ENCODE measurements around the gene FUNDC2. TPM values are rescaled to one million over a fixed set of nuclear protein-coding genes. Genes with fewer than 3 reads are reported as not detected.

Gene FUNDC2
- total and polyA plus RNA-seq, 3 experiments from 2014 or later: 96.4 to 178 (median 104) TPM

- Mint-ChIP-seq H3K9me3 (no peaks in the 10 kb centered on the region), H3K36me3 (peaks cover 0 to 30% (median 3%) of the 10 kb centered on the region in 3 donors), H3K27ac (no peak overlapping the region), H3K4me1 (peaks cover 9 to 16% (median 16%) of the 10 kb centered on the region in 3 donors), H3K4me3 (no peak overlapping the region), H3K27me3 (no peaks in the 10 kb centered on the region)
- Histone ChIP-seq H3K27me3 (ENCODE audit: insufficient read depth, low read length, poor library complexity, severe bottlenecking) (no peaks in the 10 kb centered on the region), H3K36me3 (ENCODE audit: insufficient read depth, low read length) (no peaks in the 10 kb centered on the region), H3K9me3 (ENCODE audit: low read length) (no peaks in the 10 kb centered on the region), H3K27ac (ENCODE audit: low read depth, low read length) (no peak overlapping the region), H3K4me3 (ENCODE audit: low read length) (no peak overlapping the region), H3K4me1 (ENCODE audit: insufficient read depth, low read length) (peaks cover 5% of the 10 kb centered on the region)
- ChIA-PET POLR2A (no interaction called here), CTCF (interaction anchor here (1.3 kb wide), 1 partner anchor 13 kb away, joined by 4 read pairs; no protein-coding TSS in a partner anchor)
- no peak for DNase-seq
Observed at GRCh38 chrX:155061760-155062159, 35.1 kb downstream of the FUNDC2 start.

- Histone ChIP-seq H3K4me1 (ENCODE audit: insufficient read depth, low read length) (peaks cover 11% of the 10 kb centered on the region), H3K27me3 (ENCODE audit: insufficient read depth, low read length, poor library complexity, severe bottlenecking) (no peaks in the 10 kb centered on the region), H3K27ac (ENCODE audit: low read depth, low read length) (no peak overlapping the region), H3K9me3 (ENCODE audit: low read length) (no peaks in the 10 kb centered on the region), H3K4me3 (ENCODE audit: low read length) (no peak overlapping the region), H3K36me3 (ENCODE audit: insufficient read depth, low read length) (no peaks in the 10 kb centered on the region)
- Mint-ChIP-seq H3K9me3 (no peaks in the 10 kb centered on the region), H3K27ac (peak overlapping the region in 1 of 8 donors; percentile 59), H3K4me3 (no peak overlapping the region), H3K4me1 (peaks cover 12 to 35% (median 27%) of the 10 kb centered on the region in 3 donors), H3K36me3 (peaks cover 0 to 27% (median 3%) of the 10 kb centered on the region in 3 donors), H3K27me3 (no peaks in the 10 kb centered on the region)
- no peak for DNase-seq
- POLR2A ChIA-PET: no interaction called here
- CTCF ChIA-PET: no interaction called here
Observed at GRCh38 chrX:155065035-155065734, 38.5 kb downstream of the FUNDC2 start.

DNA sequence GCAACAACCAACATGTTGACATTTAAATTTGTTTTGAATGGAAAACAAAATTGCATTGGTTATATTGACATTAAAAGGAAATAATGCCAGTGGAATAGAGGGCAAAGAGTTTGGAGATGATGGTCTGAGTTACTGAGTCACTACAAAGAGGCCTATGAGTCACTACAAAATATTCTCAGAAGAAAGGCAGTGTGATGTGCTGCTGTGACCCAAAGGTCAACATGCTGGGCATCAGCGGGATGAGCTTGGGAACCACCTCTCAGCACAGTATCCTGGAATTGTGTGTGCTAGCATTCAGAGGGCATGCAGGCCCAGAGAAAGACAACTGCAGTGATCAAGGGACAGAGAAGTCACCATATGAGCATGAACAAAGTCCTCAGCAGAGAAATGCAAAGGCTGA, 41.5 kb downstream of the FUNDC2 start:
- H3K27me3 Mint-ChIP-seq: peaks cover 0 to 2% of the 10 kb centered on the region in 2 donors
- peak overlapping the region in 4 of 8 donors; percentile 18 to 47 (median 44) for H3K27ac Mint-ChIP-seq
- Histone ChIP-seq H3K27me3 (ENCODE audit: insufficient read depth, low read length, poor library complexity, severe bottlenecking) (no peaks in the 10 kb centered on the region), H3K27ac (ENCODE audit: low read depth, low read length) (no peak overlapping the region), H3K36me3 (ENCODE audit: insufficient read depth, low read length) (no peaks in the 10 kb centered on the region), H3K4me1 (ENCODE audit: insufficient read depth, low read length) (peaks cover 21% of the 10 kb centered on the region), H3K9me3 (ENCODE audit: low read length) (no peaks in the 10 kb centered on the region), H3K4me3 (ENCODE audit: low read length) (no peak overlapping the region)
- peak overlapping the region in 1 of 7 donors; percentile 60 for H3K4me3 Mint-ChIP-seq
- ChIA-PET CTCF (no interaction called here), POLR2A (no interaction called here)
- no peaks in the 10 kb centered on the region for H3K9me3 Mint-ChIP-seq
- peaks cover 0 to 26% (median 0%) of the 10 kb centered on the region in 3 donors for H3K36me3 Mint-ChIP-seq
- no peak for DNase-seq
- peaks cover 24 to 50% (median 40%) of the 10 kb centered on the region in 3 donors for H3K4me1 Mint-ChIP-seq

- no peaks in the 10 kb centered on the region for H3K36me3 ChIP-seq (ENCODE audit: insufficient read depth, low read length)
- H3K4me1 ChIP-seq (ENCODE audit: insufficient read depth, low read length): peaks cover 21% of the 10 kb centered on the region
- ChIA-PET POLR2A (interaction anchor here (1.4 kb wide), 1 partner anchor 43 kb away, joined by 10 read pairs; the partner anchor contains the start of gene FUNDC2), CTCF (no interaction called here)
- peaks cover 0 to 34% (median 2%) of the 10 kb centered on the region in 3 donors for H3K36me3 Mint-ChIP-seq
- peaks cover 34 to 62% (median 53%) of the 10 kb centered on the region in 3 donors for H3K4me1 Mint-ChIP-seq
- H3K9me3 Mint-ChIP-seq: no peaks in the 10 kb centered on the region
- H3K4me3 Mint-ChIP-seq: peak overlapping the region; percentile 75 to 94 (median 87)
- no peaks in the 10 kb centered on the region for H3K9me3 ChIP-seq (ENCODE audit: low read length)
- no peak overlapping the region for H3K4me3 ChIP-seq (ENCODE audit: low read length)
- no peak for DNase-seq
- H3K27ac ChIP-seq (ENCODE audit: low read depth, low read length): no peak overlapping the region
- peak overlapping the region in 5 of 8 donors; percentile 40 to 94 (median 89) for H3K27ac Mint-ChIP-seq
- peaks cover 0 to 2% of the 10 kb centered on the region in 2 donors for H3K27me3 Mint-ChIP-seq
- no peaks in the 10 kb centered on the region for H3K27me3 ChIP-seq (ENCODE audit: insufficient read depth, low read length, poor library complexity, severe bottlenecking)
Observed at GRCh38 chrX:155069414-155069813, 42.8 kb downstream of the FUNDC2 start.

DNA sequence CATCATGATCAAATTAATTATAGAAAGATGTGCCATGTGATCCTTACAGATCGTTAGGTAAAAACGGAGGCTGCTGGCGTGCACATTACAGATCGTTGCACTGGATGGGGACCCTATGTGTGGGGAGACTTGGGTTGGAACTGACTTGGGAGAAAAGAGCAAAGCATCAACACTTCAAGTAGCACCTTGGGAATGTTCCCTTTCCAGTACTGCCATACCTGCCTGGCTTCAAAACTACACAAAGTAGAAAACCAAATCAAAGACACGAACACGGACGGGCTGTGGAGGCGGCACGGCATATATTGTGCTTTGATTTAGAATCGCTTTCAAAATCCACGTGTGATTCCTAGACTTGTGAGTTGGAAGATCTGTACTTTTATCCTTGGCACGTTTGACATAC, 43.4 kb downstream of the FUNDC2 start:
- peak overlapping the region in 7 of 8 donors; percentile 87 to 96 (median 91) for H3K27ac Mint-ChIP-seq
- peaks cover 34 to 64% (median 56%) of the 10 kb centered on the region in 3 donors for H3K4me1 Mint-ChIP-seq
- H3K27me3 ChIP-seq (ENCODE audit: insufficient read depth, low read length, poor library complexity, severe bottlenecking): no peaks in the 10 kb centered on the region
- peak overlapping the region; percentile 79 for H3K27ac ChIP-seq (ENCODE audit: low read depth, low read length)
- peaks cover 21% of the 10 kb centered on the region for H3K4me1 ChIP-seq (ENCODE audit: insufficient read depth, low read length)
- peak overlapping the region; percentile 78 for H3K4me3 ChIP-seq (ENCODE audit: low read length)
- H3K9me3 Mint-ChIP-seq: no peaks in the 10 kb centered on the region
- CTCF ChIA-PET: interaction anchor here (1.0 kb wide), 2 partner anchors 13 to 42 kb away, joined by 3 to 4 read pairs; no protein-coding TSS in a partner anchor
- DNase-seq: no peak
- H3K36me3 Mint-ChIP-seq: peaks cover 0 to 32% (median 2%) of the 10 kb centered on the region in 3 donors
- H3K27me3 Mint-ChIP-seq: peaks cover 0 to 2% of the 10 kb centered on the region in 2 donors
- H3K4me3 Mint-ChIP-seq: peak overlapping the region; percentile 75 to 94 (median 87)
- no peaks in the 10 kb centered on the region for H3K9me3 ChIP-seq (ENCODE audit: low read length)
- H3K36me3 ChIP-seq (ENCODE audit: insufficient read depth, low read length): no peaks in the 10 kb centered on the region
- POLR2A ChIA-PET: interaction anchor here (1.4 kb wide), 1 partner anchor 43 kb away, joined by 10 read pairs; the partner anchor contains the start of gene FUNDC2

GRCh38 chrX:155070663-155070974, 44.0 kb downstream of the FUNDC2 start:
- Histone ChIP-seq H3K27me3 (ENCODE audit: insufficient read depth, low read length, poor library complexity, severe bottlenecking) (no peaks in the 10 kb centered on the region), H3K4me1 (ENCODE audit: insufficient read depth, low read length) (peaks cover 21% of the 10 kb centered on the region), H3K36me3 (ENCODE audit: insufficient read depth, low read length) (no peaks in the 10 kb centered on the region), H3K9me3 (ENCODE audit: low read length) (no peaks in the 10 kb centered on the region), H3K27ac (ENCODE audit: low read depth, low read length) (peak overlapping the region; percentile 79), H3K4me3 (ENCODE audit: low read length) (peak overlapping the region; percentile 78)
- ChIA-PET POLR2A (interaction anchor here (1.4 kb wide), 1 partner anchor 44 kb away, joined by 10 read pairs; the partner anchor contains the start of gene FUNDC2), CTCF (interaction anchor here (1.0 kb wide), 2 partner anchors 14 to 42 kb away, joined by 3 to 4 read pairs; no protein-coding TSS in a partner anchor)
- Mint-ChIP-seq H3K9me3 (peaks cover 0 to under 1% (median 0%) of the 10 kb centered on the region in 5 donors), H3K27me3 (peaks cover 0 to 2% of the 10 kb centered on the region in 2 donors), H3K36me3 (peaks cover 0 to 33% (median 7%) of the 10 kb centered on the region in 3 donors), H3K27ac (peak overlapping the region; percentile 87 to 96 (median 90)), H3K4me3 (peak overlapping the region; percentile 75 to 94 (median 87)), H3K4me1 (peaks cover 40 to 70% (median 62%) of the 10 kb centered on the region in 3 donors)
- peak in 1 of 5 donors; percentile 12 for DNase-seq

DNA sequence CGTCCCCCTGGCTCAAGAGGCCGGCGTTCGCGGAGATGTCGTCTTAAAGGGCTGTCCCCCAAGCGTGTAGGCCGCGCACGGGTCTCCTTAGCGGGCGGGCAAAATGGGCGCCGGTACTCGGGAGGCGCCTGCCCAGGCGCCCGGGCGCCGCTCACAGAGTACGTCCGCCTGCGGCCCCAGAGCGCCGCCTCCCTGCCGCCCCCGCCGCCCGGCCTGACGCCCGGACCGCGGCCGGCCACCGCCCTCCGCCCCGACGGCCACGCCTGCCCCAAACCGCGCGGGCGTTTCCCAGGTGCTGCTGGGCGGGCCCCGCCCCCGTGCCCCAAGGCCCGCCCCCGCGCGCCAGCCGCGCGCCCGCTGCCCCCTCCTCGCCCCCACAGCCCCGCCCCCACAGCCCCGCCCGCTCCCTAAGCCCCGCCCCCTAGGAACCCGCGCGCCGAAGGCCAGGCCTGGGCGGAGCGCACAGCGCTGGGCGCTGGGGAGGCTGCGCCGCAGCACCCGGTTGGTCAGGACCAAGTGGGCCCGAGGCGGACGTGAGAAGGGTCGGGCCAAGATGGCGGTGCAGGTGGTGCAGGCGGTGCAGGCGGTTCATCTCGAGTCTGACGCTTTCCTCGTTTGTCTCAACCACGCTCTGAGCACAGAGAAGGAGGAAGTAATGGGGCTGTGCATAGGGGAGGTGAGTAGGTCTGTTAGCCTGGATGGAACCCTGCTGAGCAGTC, 44.5 kb downstream of the FUNDC2 start, which contains the start of the genes BRCC3, CMC4 and MTCP1:
TSS of gene BRCC3 (plus strand) at position 534 of the 719 bp plus-strand sequence. CDS start at position 554, 20 bp downstream.
TSS of gene CMC4 (minus strand) at position 162 of the 719 bp plus-strand sequence. CDS start 7,113 bp downstream, outside the sequence.
TSS of gene MTCP1 (minus strand) at position 162 of the 719 bp plus-strand sequence. CDS start 5,126 bp downstream, outside the sequence.
- POLR2A ChIA-PET: interaction anchor here (1.4 kb wide), 2 partner anchors 44 kb away, joined by 9 to 10 read pairs; partner anchors contain the start of gene FUNDC2
- H3K36me3 ChIP-seq (ENCODE audit: insufficient read depth, low read length): no peaks in the 10 kb centered on the region
- Mint-ChIP-seq H3K4me3 (peak within 1 kb of the TSS; percentile 88 to 95 (median 90)), H3K4me1 (peaks cover 40 to 73% (median 64%) of the 10 kb centered on the region in 3 donors), H3K27ac (peak within 1 kb of the TSS; percentile 89 to 97 (median 94)), H3K27me3 (peaks cover 0 to 2% of the 10 kb centered on the region in 2 donors), H3K36me3 (peaks cover 0 to 37% (median 8%) of the 10 kb centered on the region in 3 donors), H3K9me3 (peaks cover 0 to 2% (median 0%) of the 10 kb centered on the region in 5 donors)
- peaks cover 21% of the 10 kb centered on the region for H3K4me1 ChIP-seq (ENCODE audit: insufficient read depth, low read length)
- H3K9me3 ChIP-seq (ENCODE audit: low read length): no peaks in the 10 kb centered on the region
- H3K27me3 ChIP-seq (ENCODE audit: insufficient read depth, low read length, poor library complexity, severe bottlenecking): no peaks in the 10 kb centered on the region
- peak; percentile 62 to 83 (median 74) for DNase-seq
- peak within 1 kb of the TSS; percentile 81 for H3K4me3 ChIP-seq (ENCODE audit: low read length)
- CTCF ChIA-PET: interaction anchor here (1.0 kb wide), 2 partner anchors 14 to 43 kb away, joined by 3 to 4 read pairs; no protein-coding TSS in a partner anchor
- H3K27ac ChIP-seq (ENCODE audit: low read depth, low read length): peak within 1 kb of the TSS; percentile 86

All from CD8-positive, alpha-beta memory T cell (primary cell).